K562 (cell line): ENCODE results near the gene AKAP6.

Experiments
- EGR1 ChIP-seq: fragments of 450-650 bp; conservative IDR thresholded peaks from 2 replicates; pipeline ENCODE4 v1.6.1; 2017; ENCODE audit warnings: mild to moderate bottlenecking
- SIX5 ChIP-seq, 2 experiments: IDR thresholded peaks; 2 replicates each; pipeline ENCODE4 v1.6.1; 2011; ENCODE audit warnings: low read length in 2 of 2, borderline replicate concordance in 1 of 2, low read depth in 1 of 2, mild to moderate bottlenecking in 1 of 2, moderate library complexity in 1 of 2; ENCODE audit not compliant: insufficient read depth in 1 of 2

DNA sequence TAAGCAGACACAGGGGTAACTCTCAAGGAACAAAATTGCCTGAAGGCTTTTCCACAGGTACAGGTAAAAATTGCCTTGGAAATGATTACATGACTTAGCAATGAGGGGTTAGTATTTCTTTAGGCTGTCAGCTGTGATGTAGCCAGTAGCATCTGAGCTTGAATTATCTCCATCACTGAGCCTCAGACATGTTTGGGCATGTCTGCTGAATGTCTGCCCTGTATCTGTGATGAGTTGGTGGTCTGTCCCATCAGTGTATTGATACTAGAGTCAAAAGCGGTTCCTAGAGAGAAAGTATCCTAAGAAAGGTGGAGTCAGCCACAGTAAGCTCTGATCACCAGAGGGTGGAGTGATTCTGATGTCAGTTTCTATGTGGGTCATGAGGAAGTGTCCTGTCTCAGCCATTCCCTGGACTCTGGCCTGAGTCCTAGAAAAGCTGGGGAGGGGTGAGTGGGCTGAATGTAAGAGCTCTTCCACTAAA lies 16.3 kb downstream of the AKAP6 start:
- TF ChIP-seq SIX5 (IDR thresholded peaks at IDR 0.05; ENCODE audit: borderline replicate concordance in 1 of 2, insufficient read depth in 1 of 2, low read depth in 1 of 2, low read length in 2 of 2) (no peak), EGR1 (no peak)
